ENCODE data around the gene HDAC4. TPM values are rescaled to one million over a fixed set of nuclear protein-coding genes. Genes with fewer than 3 reads are reported as not detected.
A peak's percentile ranks its signal among the peaks of the same experiment; 100 is the strongest.

Gene HDAC4
- total and polyA plus RNA-seq, 2 experiments from 2014 or later = 9.3 to 10.8 TPM

DNA sequence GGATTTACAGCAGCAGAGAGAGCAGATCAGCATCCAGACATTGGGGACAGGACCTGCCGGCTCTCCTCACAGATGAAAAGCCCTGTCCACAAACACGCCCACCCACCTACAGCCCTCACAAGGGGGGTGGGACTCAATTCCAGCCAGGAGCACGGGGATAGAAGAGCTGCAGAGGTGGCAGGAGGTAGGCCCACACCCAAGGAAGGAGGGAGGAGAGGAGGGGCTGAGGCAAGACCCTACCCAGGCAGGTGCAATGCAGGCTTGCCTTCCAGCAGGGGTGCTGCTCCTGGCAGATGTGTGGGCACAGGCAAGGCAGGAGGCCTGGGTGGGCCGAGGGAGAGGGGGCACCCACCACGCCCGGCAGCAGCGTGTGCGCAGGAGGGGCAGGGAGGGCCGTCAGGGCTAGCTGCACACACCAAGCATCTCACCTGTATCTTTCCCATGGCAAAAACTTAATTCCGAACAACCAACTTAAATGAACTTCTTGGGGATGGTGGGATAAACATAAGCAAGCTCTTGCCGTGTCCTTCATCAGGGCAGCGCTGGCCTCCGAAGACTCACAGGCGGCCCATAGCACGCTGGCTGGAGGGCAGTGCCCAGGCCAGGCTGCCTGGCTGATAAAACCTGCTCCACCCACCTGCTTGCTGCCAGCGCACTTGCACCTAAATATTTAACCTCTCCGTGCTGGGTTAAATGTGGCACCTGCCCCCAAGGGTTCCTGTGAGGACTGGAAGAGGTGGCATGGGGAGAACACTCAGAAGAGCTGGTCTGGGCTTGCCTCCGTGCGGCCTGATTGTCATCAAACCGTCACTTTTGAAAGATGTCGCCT, 219.5 kb downstream of the HDAC4 start:
- Histone ChIP-seq H2AFZ (no peak overlapping the region), H4K20me1 (ENCODE audit: insufficient read depth, poor library complexity, severe bottlenecking) (no peaks in the 10 kb centered on the region), H3K27me3 (no peaks in the 10 kb centered on the region), H3K27ac (peak overlapping the region; percentile 69), H3K9me2 (replicated peaks; ENCODE audit: insufficient read depth) (no peaks in the 10 kb centered on the region), H3K4me3 (no peak overlapping the region), H3K4me2 (no peak overlapping the region), H3K79me2 (no peaks in the 10 kb centered on the region), H3K36me3 (replicated peaks; ENCODE audit: insufficient read depth, low read depth) (no peaks in the 10 kb centered on the region), H3K9me3 (ENCODE audit: low read depth) (no peaks in the 10 kb centered on the region), H3K4me1 (ENCODE audit: insufficient read depth) (peaks cover 11% of the 10 kb centered on the region)
- TF ChIP-seq, protein P1, sequence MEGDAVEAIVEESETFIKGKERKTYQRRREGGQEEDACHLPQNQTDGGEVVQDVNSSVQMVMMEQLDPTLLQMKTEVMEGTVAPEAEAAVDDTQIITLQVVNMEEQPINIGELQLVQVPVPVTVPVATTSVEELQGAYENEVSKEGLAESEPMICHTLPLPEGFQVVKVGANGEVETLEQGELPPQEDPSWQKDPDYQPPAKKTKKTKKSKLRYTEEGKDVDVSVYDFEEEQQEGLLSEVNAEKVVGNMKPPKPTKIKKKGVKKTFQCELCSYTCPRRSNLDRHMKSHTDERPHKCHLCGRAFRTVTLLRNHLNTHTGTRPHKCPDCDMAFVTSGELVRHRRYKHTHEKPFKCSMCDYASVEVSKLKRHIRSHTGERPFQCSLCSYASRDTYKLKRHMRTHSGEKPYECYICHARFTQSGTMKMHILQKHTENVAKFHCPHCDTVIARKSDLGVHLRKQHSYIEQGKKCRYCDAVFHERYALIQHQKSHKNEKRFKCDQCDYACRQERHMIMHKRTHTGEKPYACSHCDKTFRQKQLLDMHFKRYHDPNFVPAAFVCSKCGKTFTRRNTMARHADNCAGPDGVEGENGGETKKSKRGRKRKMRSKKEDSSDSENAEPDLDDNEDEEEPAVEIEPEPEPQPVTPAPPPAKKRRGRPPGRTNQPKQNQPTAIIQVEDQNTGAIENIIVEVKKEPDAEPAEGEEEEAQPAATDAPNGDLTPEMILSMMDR (IDR thresholded peaks at IDR 0.05; ENCODE audit: poor library complexity) = no peak
- TF ChIP-seq EZH2 (IDR thresholded peaks at IDR 0.05; ENCODE audit: borderline replicate concordance) (no peak), EZH2phosphoT487 (IDR thresholded peaks at IDR 0.05; ENCODE audit: low read depth, severe bottlenecking, unreplicated experiment) (no peak)
- WGBS (ENCODE audit: low lambda C conversion rate, missing lambda C conversion rate) = 86% methylated on average over 21 of the region's 21 CpGs
- no peak for DNase-seq (ENCODE audit: low spot score)

DNA sequence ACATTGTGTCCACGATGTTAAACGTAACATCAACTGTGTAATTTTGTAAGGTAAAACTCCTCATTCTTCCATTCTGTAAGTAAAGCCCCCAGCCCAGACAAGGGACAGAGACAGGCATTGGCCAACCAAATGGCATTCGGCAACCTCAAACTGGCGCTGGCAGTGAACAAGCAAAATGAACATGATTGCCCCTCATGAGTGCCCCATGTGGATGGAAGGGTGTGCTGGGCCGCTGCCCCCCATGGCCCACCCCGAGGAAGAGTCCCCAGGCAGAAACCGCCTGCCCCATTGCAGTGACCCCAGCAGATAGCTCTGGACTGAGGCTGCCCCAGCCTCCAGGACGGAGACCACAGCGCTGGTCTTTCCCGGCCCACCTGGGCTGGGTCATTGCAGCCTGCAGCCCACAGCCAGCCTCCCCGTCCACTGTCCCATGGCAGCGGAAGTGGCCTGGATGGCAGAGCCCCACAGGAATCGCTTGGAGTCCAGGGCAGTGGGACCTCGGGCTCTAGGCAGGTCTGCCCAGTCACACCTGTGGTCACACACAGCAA, 220.2 kb downstream of the HDAC4 start:
- Histone ChIP-seq H3K27ac (no peak overlapping the region), H3K27me3 (no peaks in the 10 kb centered on the region), H3K9me2 (replicated peaks; ENCODE audit: insufficient read depth) (no peaks in the 10 kb centered on the region), H3K4me3 (no peak overlapping the region), H3K36me3 (replicated peaks; ENCODE audit: insufficient read depth, low read depth) (no peaks in the 10 kb centered on the region), H3K79me2 (no peaks in the 10 kb centered on the region), H3K9me3 (ENCODE audit: low read depth) (no peaks in the 10 kb centered on the region), H3K4me2 (no peak overlapping the region), H2AFZ (no peak overlapping the region), H4K20me1 (ENCODE audit: insufficient read depth, poor library complexity, severe bottlenecking) (no peaks in the 10 kb centered on the region), H3K4me1 (ENCODE audit: insufficient read depth) (peaks cover 11% of the 10 kb centered on the region)
- DNase-seq (ENCODE audit: low spot score) = no peak
- WGBS (ENCODE audit: low lambda C conversion rate, missing lambda C conversion rate) = 98% methylated on average over 14 of the region's 14 CpGs
- TF ChIP-seq EZH2 (IDR thresholded peaks at IDR 0.05; ENCODE audit: borderline replicate concordance) (no peak), EZH2phosphoT487 (IDR thresholded peaks at IDR 0.05; ENCODE audit: low read depth, severe bottlenecking, unreplicated experiment) (no peak)
- TF ChIP-seq, protein P1 (IDR thresholded peaks at IDR 0.05; ENCODE audit: poor library complexity) = no peak

- peaks cover 11% of the 10 kb centered on the region for H3K4me1 ChIP-seq (ENCODE audit: insufficient read depth)
- no peak overlapping the region for H2AFZ ChIP-seq
- WGBS (ENCODE audit: low lambda C conversion rate, missing lambda C conversion rate) = 95% methylated on average over 21 of the region's 22 CpGs
- H3K9me2 ChIP-seq (replicated peaks; ENCODE audit: insufficient read depth) = no peaks in the 10 kb centered on the region
- H3K4me3 ChIP-seq = no peak overlapping the region
- H3K9me3 ChIP-seq (ENCODE audit: low read depth) = no peaks in the 10 kb centered on the region
- no peaks in the 10 kb centered on the region for H3K36me3 ChIP-seq (replicated peaks; ENCODE audit: insufficient read depth, low read depth)
- H3K27me3 ChIP-seq = no peaks in the 10 kb centered on the region
- DNase-seq (ENCODE audit: low spot score) = no peak
- H3K4me2 ChIP-seq = no peak overlapping the region
- no peaks in the 10 kb centered on the region for H3K79me2 ChIP-seq
- H3K27ac ChIP-seq = no peak overlapping the region
- TF ChIP-seq EZH2 (IDR thresholded peaks at IDR 0.05; ENCODE audit: borderline replicate concordance) (no peak), EZH2phosphoT487 (IDR thresholded peaks at IDR 0.05; ENCODE audit: low read depth, severe bottlenecking, unreplicated experiment) (no peak)
- TF ChIP-seq, protein P1 (IDR thresholded peaks at IDR 0.05; ENCODE audit: poor library complexity) = no peak
- no peaks in the 10 kb centered on the region for H4K20me1 ChIP-seq (ENCODE audit: insufficient read depth, poor library complexity, severe bottlenecking)
Measured at GRCh38 chr2:239179851-239180371, 220.9 kb downstream of the HDAC4 start.
